22Rv1 (cell line): ENCODE results near the gene C22orf15.

Experiments
- CTCF ChIP-seq: fragments of 450-650 bp; IDR thresholded peaks from 2 replicates; pipeline ENCODE4 v1.5.1; 2017; ENCODE audit warnings: mild to moderate bottlenecking
- ZFX ChIP-seq: fragments of 450-650 bp; IDR thresholded peaks from 2 replicates; pipeline ENCODE4 v1.6.1; 2017; ENCODE audit warnings: antibody characterized with exemption, borderline replicate concordance

DNA sequence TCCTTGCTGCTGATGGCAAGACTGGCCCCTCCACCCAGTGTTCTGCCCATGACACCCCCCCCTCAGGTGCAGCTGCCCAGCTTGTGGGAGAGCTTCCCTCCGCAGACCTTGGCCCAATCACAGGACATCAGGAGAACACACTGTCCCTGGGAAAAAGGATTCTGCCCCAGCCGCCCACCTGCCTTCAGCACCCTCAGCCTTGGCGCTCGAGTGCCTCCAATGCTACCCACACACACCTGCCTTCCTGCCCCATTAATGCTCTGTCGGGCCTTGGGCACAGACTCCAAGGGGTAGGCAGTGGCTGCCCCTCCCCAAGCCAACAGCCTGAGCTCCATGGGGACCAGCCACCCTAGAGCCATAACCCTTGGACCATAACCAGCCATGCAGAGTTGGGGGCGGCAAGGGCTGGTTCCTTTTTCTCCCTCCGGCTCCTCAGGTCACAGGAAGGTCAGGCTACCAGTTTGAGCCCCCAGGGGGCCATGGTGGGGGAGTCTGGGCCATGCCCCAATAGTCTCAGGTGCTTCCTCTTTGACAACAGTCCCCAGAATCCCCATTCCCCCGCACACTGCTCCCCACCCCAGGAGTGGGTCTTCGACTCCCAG is 10.6 kb upstream of the C22orf15 start:
- TF ChIP-seq CTCF = no peak
- no peak for TF ChIP-seq ZFX
